OCI-LY3 (cell line): ENCODE measurements around the gene G0S2.

ENCODE experiments used
- H2AFZ ChIP-seq: fragments of 200-600, 300-600 bp; shearing (Covaris generic); 2 replicates; pipeline ENCODE4 v1.6.0; 2014; ENCODE audit warnings: antibody characterized with exemption, low read depth, low read length
- H3K27ac ChIP-seq: fragments of 200-600, 300-600 bp; sonication (generic); 2 replicates; pipeline ENCODE4 v1.5.1; 2014; ENCODE audit warnings: mild to moderate bottlenecking, low read length, moderate library complexity, mixed read lengths
- H3K27me3 ChIP-seq: fragments of 200-600, 300-600 bp; sonication (generic); 2 replicates; pipeline ENCODE4 v1.6.1; 2014; ENCODE audit warnings: low read depth, low read length, mixed read lengths
- H3K36me3 ChIP-seq: fragments of 200-600, 300-600 bp; sonication (generic); replicated peaks from 2 replicates; pipeline ENCODE3; 2014; ENCODE audit warnings: low read depth, low read length, mixed read lengths
- H3K4me1 ChIP-seq: fragments of 300-600, 200-600 bp; sonication (generic); 2 replicates; pipeline ENCODE4 v1.6.1; 2014; ENCODE audit warnings: low read length, mixed read lengths
- H3K4me2 ChIP-seq: fragments of 200-600, 300-600 bp; sonication (generic); 2 replicates; pipeline ENCODE4 v1.6.1; 2014; ENCODE audit warnings: low read length, mixed read lengths
- H3K4me3 ChIP-seq: fragments of 300-600, 200-600 bp; sonication (generic); 2 replicates; pipeline ENCODE4 v1.5.1; 2014; ENCODE audit warnings: antibody characterized with exemption, mild to moderate bottlenecking, low read length, moderate library complexity
- H3K79me2 ChIP-seq: fragments of 300-600, 200-600 bp; shearing (Covaris generic); 2 replicates; pipeline ENCODE4 v1.6.1; 2014; ENCODE audit warnings: mild to moderate bottlenecking, low read length, mixed read lengths
- H3K9ac ChIP-seq: fragments of 300-600, 200-600 bp; shearing (Covaris generic); 2 replicates; pipeline ENCODE4 v1.6.0; 2014; ENCODE audit warnings: mild to moderate bottlenecking, low read length, moderate library complexity
- H3K9me3 ChIP-seq: fragments of 200-600, 300-600 bp; shearing (Covaris generic); 2 replicates; pipeline ENCODE4 v1.6.1; 2014; ENCODE audit warnings: low read length, mixed read lengths; ENCODE audit not compliant: insufficient read depth
- H4K20me1 ChIP-seq: fragments of 200-600, 300-600 bp; sonication (generic); 2 replicates; pipeline ENCODE4 v1.6.1; 2016; ENCODE audit warnings: low read length, mixed read lengths; ENCODE audit not compliant: insufficient read depth
- EZH2phosphoT487 ChIP-seq: fragments of 200-600 bp; shearing (Covaris generic); IDR thresholded peaks from 2 replicates; pipeline ENCODE4 v1.6.1; 2018; ENCODE audit warnings: antibody characterized with exemption, mixed run types, low read depth
- TF ChIP-seq, protein P1 (sequence below): fragments of 200-600, 300-600 bp; sonication (generic); IDR thresholded peaks from 2 replicates; pipeline ENCODE4 v1.5.1; 2014; ENCODE audit warnings: antibody characterized with exemption, low read length, low read depth

The G0S2 gene

DNA sequence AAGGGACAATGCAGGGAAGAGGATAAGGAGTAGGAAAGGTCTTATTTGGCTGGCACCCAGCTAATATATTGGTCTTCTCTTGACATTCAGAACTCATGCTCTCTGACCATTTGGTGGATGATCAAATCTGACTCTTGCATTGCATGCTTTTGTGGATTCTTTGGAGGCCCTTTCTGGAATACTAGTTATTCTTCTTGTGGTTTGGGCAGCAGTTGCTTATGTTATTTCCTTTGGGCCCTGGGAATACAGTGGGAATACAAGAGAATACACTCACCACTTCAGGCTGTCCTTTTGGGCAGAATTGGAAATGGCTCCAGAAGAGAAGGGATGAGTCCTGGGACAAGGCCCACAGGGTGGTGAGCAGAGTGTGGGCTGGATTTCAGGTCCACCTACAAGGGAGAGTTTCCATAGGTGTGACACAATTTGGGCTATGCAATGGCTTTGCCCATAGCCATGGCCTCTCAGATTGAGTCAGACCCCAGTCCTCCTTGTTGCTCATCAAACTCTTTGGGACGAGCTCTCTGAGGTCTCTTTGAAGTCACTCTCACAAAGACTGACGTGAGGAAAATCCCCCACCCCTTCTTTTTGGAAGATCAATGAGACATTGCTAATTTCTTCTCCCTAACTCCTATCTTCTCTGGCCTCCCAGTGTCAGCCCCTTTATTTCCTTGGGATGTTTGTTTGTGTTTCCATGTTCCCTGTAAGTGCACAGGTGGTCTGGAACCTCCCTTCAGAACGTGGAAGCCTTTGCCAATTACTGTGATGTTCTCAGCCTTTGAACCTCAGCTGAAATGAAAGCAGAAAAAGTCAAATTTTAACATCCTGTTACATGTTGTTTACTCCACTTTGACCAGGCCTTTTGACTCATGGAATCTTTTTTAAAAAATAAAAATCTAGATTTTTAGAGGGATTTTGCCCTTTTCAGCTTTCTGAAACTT is 48.8 kb downstream of the G0S2 start:
- TF ChIP-seq, protein P1, sequence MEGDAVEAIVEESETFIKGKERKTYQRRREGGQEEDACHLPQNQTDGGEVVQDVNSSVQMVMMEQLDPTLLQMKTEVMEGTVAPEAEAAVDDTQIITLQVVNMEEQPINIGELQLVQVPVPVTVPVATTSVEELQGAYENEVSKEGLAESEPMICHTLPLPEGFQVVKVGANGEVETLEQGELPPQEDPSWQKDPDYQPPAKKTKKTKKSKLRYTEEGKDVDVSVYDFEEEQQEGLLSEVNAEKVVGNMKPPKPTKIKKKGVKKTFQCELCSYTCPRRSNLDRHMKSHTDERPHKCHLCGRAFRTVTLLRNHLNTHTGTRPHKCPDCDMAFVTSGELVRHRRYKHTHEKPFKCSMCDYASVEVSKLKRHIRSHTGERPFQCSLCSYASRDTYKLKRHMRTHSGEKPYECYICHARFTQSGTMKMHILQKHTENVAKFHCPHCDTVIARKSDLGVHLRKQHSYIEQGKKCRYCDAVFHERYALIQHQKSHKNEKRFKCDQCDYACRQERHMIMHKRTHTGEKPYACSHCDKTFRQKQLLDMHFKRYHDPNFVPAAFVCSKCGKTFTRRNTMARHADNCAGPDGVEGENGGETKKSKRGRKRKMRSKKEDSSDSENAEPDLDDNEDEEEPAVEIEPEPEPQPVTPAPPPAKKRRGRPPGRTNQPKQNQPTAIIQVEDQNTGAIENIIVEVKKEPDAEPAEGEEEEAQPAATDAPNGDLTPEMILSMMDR, result no peak
- TF ChIP-seq EZH2phosphoT487, result no peak
- H2AFZ ChIP-seq, result no peak overlapping the region

More for the DNA sequence above, 48.8 kb downstream of the G0S2 start:
- Histone ChIP-seq H3K27ac (no peak overlapping the region), H3K9ac (no peak overlapping the region), H4K20me1 (no peaks in the 10 kb centered on the region), H3K4me1 (peaks cover 12% of the 10 kb centered on the region), H3K27me3 (no peaks in the 10 kb centered on the region), H3K4me3 (no peak overlapping the region), H3K4me2 (no peak overlapping the region), H3K9me3 (no peaks in the 10 kb centered on the region), H3K79me2 (no peaks in the 10 kb centered on the region), H3K36me3 (no peaks in the 10 kb centered on the region)
